Karpas-422 (cell line): ENCODE measurements around the gene FABP7. TPM values are rescaled to one million over a fixed set of nuclear protein-coding genes. Genes with fewer than 3 reads are reported as not detected.

Source experiments
- DNase-seq: peaks from one replicate; pipeline ENCODE4 v3.0.0-alpha.2; 2015
- H2AFZ ChIP-seq: fragments of 200-600 bp; sonication (generic); 2 replicates; pipeline ENCODE4 v1.6.1; 2014; ENCODE audit warnings: antibody characterized with exemption, low read length, mixed read lengths
- H3K27ac ChIP-seq: fragments of 200-600 bp; sonication (generic); 2 replicates; pipeline ENCODE4 v1.5.1; 2014; ENCODE audit warnings: mild to moderate bottlenecking, low read length, moderate library complexity
- H3K27me3 ChIP-seq: fragments of 200-600 bp; sonication (generic); 2 replicates; pipeline ENCODE4 v1.6.1; 2014; ENCODE audit warnings: low read length, mixed read lengths
- H3K36me3 ChIP-seq: fragments of 200-600 bp; sonication (generic); 2 replicates; pipeline ENCODE4 v1.6.1; 2014; ENCODE audit warnings: low read length, mixed read lengths; ENCODE audit not compliant: insufficient read depth
- H3K4me1 ChIP-seq: fragments of 200-600 bp; sonication (generic); 2 replicates; pipeline ENCODE4 v1.6.1; 2014; ENCODE audit warnings: mild to moderate bottlenecking, low read length, mixed read lengths
- H3K4me2 ChIP-seq: fragments of 200-600 bp; sonication (generic); 2 replicates; pipeline ENCODE4 v1.6.1; 2014; ENCODE audit warnings: low read length, low read depth, mild to moderate bottlenecking; ENCODE audit not compliant: poor library complexity, severe bottlenecking
- H3K4me3 ChIP-seq: fragments of 200-600 bp; sonication (generic); 2 replicates; pipeline ENCODE4 v1.5.1; 2014; ENCODE audit warnings: mild to moderate bottlenecking, antibody characterized with exemption, low read length, mixed read lengths
- H3K79me2 ChIP-seq: fragments of 200-600 bp; sonication (generic); 2 replicates; pipeline ENCODE4 v1.6.1; 2014; ENCODE audit warnings: mild to moderate bottlenecking, low read length, mixed read lengths
- H3K9ac ChIP-seq: fragments of 200-600 bp; sonication (generic); 2 replicates; pipeline ENCODE4 v1.6.0; 2014; ENCODE audit warnings: low read length
- H3K9me2 ChIP-seq: fragments of 200-600 bp; sonication (generic), shearing (Covaris generic); replicated peaks from 2 replicates; pipeline ENCODE4 v1.6.0; 2014; ENCODE audit warnings: mild to moderate bottlenecking, low read length, moderate library complexity; ENCODE audit not compliant: insufficient read depth
- H3K9me3 ChIP-seq: fragments of 300-700, 200-600 bp; sonication (generic); 2 replicates; pipeline ENCODE4 v1.6.1; 2014; ENCODE audit warnings: low read length, mixed read lengths
- H4K20me1 ChIP-seq: fragments of 200-600 bp; sonication (generic); 2 replicates; pipeline ENCODE4 v1.6.1; 2014; ENCODE audit warnings: mild to moderate bottlenecking, antibody characterized with exemption, low read length, low read depth; ENCODE audit not compliant: insufficient read depth
- total RNA-seq: library from RNA; depleted of rRNA; stranded (reverse); fragments of >200 nt; shearing (Covaris generic); gene quantifications from 2 replicates; pipeline ENCODE4 v1.2.3, GENCODE V29; 2014; ENCODE audit warnings: low replicate concordance

The FABP7 gene
- total RNA-seq, 1 experiment from 2014 or later, result not detected

- no peak overlapping the region for H3K4me2 ChIP-seq
- H4K20me1 ChIP-seq, result no peaks in the 10 kb centered on the region
- no peak overlapping the region for H2AFZ ChIP-seq
- H3K9ac ChIP-seq, result no peak overlapping the region
- no peaks in the 10 kb centered on the region for H3K9me2 ChIP-seq
- H3K27me3 ChIP-seq, result no peaks in the 10 kb centered on the region
- no peaks in the 10 kb centered on the region for H3K9me3 ChIP-seq
- H3K4me1 ChIP-seq, result no peaks in the 10 kb centered on the region
- H3K79me2 ChIP-seq, result no peaks in the 10 kb centered on the region
- H3K27ac ChIP-seq, result no peak overlapping the region
- H3K4me3 ChIP-seq, result no peak overlapping the region
- no peak for DNase-seq
- H3K36me3 ChIP-seq, result no peaks in the 10 kb centered on the region
These were observed 8.5 kb upstream of the FABP7 start for GRCh38 chr6:122770835-122771601.

GRCh38 chr6:122772724-122773415 is 6.6 kb upstream of the FABP7 start:
- Histone ChIP-seq H3K4me3 (no peak overlapping the region), H3K4me1 (no peaks in the 10 kb centered on the region), H3K9me2 (no peaks in the 10 kb centered on the region), H3K9ac (no peak overlapping the region), H4K20me1 (no peaks in the 10 kb centered on the region), H3K27ac (no peak overlapping the region), H3K27me3 (no peaks in the 10 kb centered on the region), H3K4me2 (no peak overlapping the region), H3K9me3 (no peaks in the 10 kb centered on the region), H3K36me3 (no peaks in the 10 kb centered on the region), H2AFZ (no peak overlapping the region), H3K79me2 (no peaks in the 10 kb centered on the region)
- no peak for DNase-seq

- H3K9me2 ChIP-seq, result no peaks in the 10 kb centered on the region
- no peak for DNase-seq
- no peak overlapping the region for H3K27ac ChIP-seq
- no peaks in the 10 kb centered on the region for H3K4me1 ChIP-seq
- no peaks in the 10 kb centered on the region for H3K9me3 ChIP-seq
- H4K20me1 ChIP-seq, result no peaks in the 10 kb centered on the region
- no peak overlapping the region for H3K9ac ChIP-seq
- no peak overlapping the region for H3K4me2 ChIP-seq
- no peaks in the 10 kb centered on the region for H3K79me2 ChIP-seq
- no peak overlapping the region for H3K4me3 ChIP-seq
- no peak overlapping the region for H2AFZ ChIP-seq
- H3K36me3 ChIP-seq, result no peaks in the 10 kb centered on the region
- H3K27me3 ChIP-seq, result no peaks in the 10 kb centered on the region
These were observed 3.5 kb upstream of the FABP7 start for GRCh38 chr6:122775975-122776374.

- no peak for DNase-seq
These were observed 1.2 kb upstream of the FABP7 start for GRCh38 chr6:122778302-122778701.

GRCh38 chr6:122778985-122779661 is 393 bp upstream of the FABP7 start:
- H3K27ac ChIP-seq, result no peak overlapping the region
- H3K4me3 ChIP-seq, result no peak overlapping the region
- H3K9me2 ChIP-seq, result no peaks in the 10 kb centered on the region
- H3K9me3 ChIP-seq, result no peaks in the 10 kb centered on the region
- no peak for DNase-seq
- H3K79me2 ChIP-seq, result no peaks in the 10 kb centered on the region
- H3K36me3 ChIP-seq, result no peaks in the 10 kb centered on the region
- no peaks in the 10 kb centered on the region for H4K20me1 ChIP-seq
- H3K27me3 ChIP-seq, result no peaks in the 10 kb centered on the region
- no peak overlapping the region for H2AFZ ChIP-seq
- no peaks in the 10 kb centered on the region for H3K4me1 ChIP-seq
- no peak overlapping the region for H3K9ac ChIP-seq
- no peak overlapping the region for H3K4me2 ChIP-seq

More at GRCh38 chr6:122778302-122778701, 1.2 kb upstream of the FABP7 start:
- Histone ChIP-seq H3K4me2 (no peak overlapping the region), H3K9ac (no peak overlapping the region), H3K9me3 (no peaks in the 10 kb centered on the region), H3K79me2 (no peaks in the 10 kb centered on the region), H3K9me2 (no peaks in the 10 kb centered on the region), H3K4me3 (no peak overlapping the region), H4K20me1 (no peaks in the 10 kb centered on the region), H3K27ac (no peak overlapping the region), H3K4me1 (no peaks in the 10 kb centered on the region), H2AFZ (no peak overlapping the region), H3K27me3 (no peaks in the 10 kb centered on the region), H3K36me3 (no peaks in the 10 kb centered on the region)

GRCh38 chr6:122780114-122780513 is 598 bp downstream of the FABP7 start:
- no peak overlapping the region for H3K4me2 ChIP-seq
- no peaks in the 10 kb centered on the region for H4K20me1 ChIP-seq
- H3K9me3 ChIP-seq, result no peaks in the 10 kb centered on the region
- H3K27ac ChIP-seq, result no peak overlapping the region
- H3K36me3 ChIP-seq, result no peaks in the 10 kb centered on the region
- no peaks in the 10 kb centered on the region for H3K79me2 ChIP-seq
- no peaks in the 10 kb centered on the region for H3K4me1 ChIP-seq
- no peak overlapping the region for H3K9ac ChIP-seq
- DNase-seq, result no peak
- H3K9me2 ChIP-seq, result no peaks in the 10 kb centered on the region
- no peaks in the 10 kb centered on the region for H3K27me3 ChIP-seq
- H2AFZ ChIP-seq, result no peak overlapping the region
- H3K4me3 ChIP-seq, result no peak overlapping the region

GRCh38 chr6:122781716-122782115 is 2.2 kb downstream of the FABP7 start:
- no peaks in the 10 kb centered on the region for H3K9me2 ChIP-seq
- no peaks in the 10 kb centered on the region for H3K27me3 ChIP-seq
- no peak overlapping the region for H3K27ac ChIP-seq
- no peaks in the 10 kb centered on the region for H3K4me1 ChIP-seq
- H3K79me2 ChIP-seq, result no peaks in the 10 kb centered on the region
- H3K36me3 ChIP-seq, result no peaks in the 10 kb centered on the region
- no peak overlapping the region for H2AFZ ChIP-seq
- no peaks in the 10 kb centered on the region for H4K20me1 ChIP-seq
- DNase-seq, result no peak
- no peak overlapping the region for H3K9ac ChIP-seq
- H3K4me3 ChIP-seq, result no peak overlapping the region
- no peaks in the 10 kb centered on the region for H3K9me3 ChIP-seq
- no peak overlapping the region for H3K4me2 ChIP-seq

- H3K4me1 ChIP-seq, result no peaks in the 10 kb centered on the region
- no peaks in the 10 kb centered on the region for H3K79me2 ChIP-seq
- H4K20me1 ChIP-seq, result no peaks in the 10 kb centered on the region
- no peak for DNase-seq
- no peak overlapping the region for H3K4me3 ChIP-seq
- H3K4me2 ChIP-seq, result no peak overlapping the region
- H2AFZ ChIP-seq, result no peak overlapping the region
- no peaks in the 10 kb centered on the region for H3K9me3 ChIP-seq
- no peaks in the 10 kb centered on the region for H3K36me3 ChIP-seq
- no peak overlapping the region for H3K9ac ChIP-seq
- no peak overlapping the region for H3K27ac ChIP-seq
- H3K27me3 ChIP-seq, result no peaks in the 10 kb centered on the region
- no peaks in the 10 kb centered on the region for H3K9me2 ChIP-seq
These were observed 3.9 kb downstream of the FABP7 start for GRCh38 chr6:122783401-122783800.
